ENCODE data around the gene COL9A1. TPM values are rescaled to one million over a fixed set of nuclear protein-coding genes. Genes with fewer than 3 reads are reported as not detected.

The COL9A1 gene
- total RNA-seq, 1 donor from 2014 or later, result 8.7 TPM

DNA sequence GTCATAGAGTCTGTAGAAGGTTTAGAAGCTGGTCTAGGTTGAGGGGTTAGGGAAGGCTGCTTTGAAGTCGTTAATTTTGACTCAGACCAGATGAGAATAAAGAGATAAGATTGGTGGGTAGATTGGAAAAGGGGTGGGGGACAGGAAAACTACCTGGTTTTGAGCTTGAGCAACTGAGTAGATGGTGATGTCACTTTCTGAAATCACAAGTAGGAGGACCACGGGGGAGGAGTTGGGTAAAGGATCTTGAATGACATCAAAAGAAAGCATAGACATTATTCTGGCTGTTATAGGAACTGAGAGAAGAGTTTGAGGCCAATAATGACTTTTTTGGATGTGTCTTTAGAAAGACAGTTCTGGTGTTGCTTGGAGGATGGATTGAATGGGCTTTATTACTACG is 4.1 kb upstream of the COL9A1 start:
- H3K9me3 Mint-ChIP-seq, result no peaks in the 10 kb centered on the region
- no peak for DNase-seq (ENCODE audit: low spot score in 2 of 2, unreplicated experiment in 2 of 2)
- no peak overlapping the region for H3K27ac Mint-ChIP-seq
- no peaks in the 10 kb centered on the region for H3K36me3 Mint-ChIP-seq
- H3K4me3 Mint-ChIP-seq, result no peak overlapping the region
- H3K4me1 Mint-ChIP-seq, result peaks cover 3% of the 10 kb centered on the region
- TF ChIP-seq, protein P1, sequence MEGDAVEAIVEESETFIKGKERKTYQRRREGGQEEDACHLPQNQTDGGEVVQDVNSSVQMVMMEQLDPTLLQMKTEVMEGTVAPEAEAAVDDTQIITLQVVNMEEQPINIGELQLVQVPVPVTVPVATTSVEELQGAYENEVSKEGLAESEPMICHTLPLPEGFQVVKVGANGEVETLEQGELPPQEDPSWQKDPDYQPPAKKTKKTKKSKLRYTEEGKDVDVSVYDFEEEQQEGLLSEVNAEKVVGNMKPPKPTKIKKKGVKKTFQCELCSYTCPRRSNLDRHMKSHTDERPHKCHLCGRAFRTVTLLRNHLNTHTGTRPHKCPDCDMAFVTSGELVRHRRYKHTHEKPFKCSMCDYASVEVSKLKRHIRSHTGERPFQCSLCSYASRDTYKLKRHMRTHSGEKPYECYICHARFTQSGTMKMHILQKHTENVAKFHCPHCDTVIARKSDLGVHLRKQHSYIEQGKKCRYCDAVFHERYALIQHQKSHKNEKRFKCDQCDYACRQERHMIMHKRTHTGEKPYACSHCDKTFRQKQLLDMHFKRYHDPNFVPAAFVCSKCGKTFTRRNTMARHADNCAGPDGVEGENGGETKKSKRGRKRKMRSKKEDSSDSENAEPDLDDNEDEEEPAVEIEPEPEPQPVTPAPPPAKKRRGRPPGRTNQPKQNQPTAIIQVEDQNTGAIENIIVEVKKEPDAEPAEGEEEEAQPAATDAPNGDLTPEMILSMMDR (IDR thresholded peaks at IDR 0.05; ENCODE audit: unreplicated experiment), result no peak
- peaks cover 51% of the 10 kb centered on the region for H3K27me3 Mint-ChIP-seq (ENCODE audit: low read depth)

DNA sequence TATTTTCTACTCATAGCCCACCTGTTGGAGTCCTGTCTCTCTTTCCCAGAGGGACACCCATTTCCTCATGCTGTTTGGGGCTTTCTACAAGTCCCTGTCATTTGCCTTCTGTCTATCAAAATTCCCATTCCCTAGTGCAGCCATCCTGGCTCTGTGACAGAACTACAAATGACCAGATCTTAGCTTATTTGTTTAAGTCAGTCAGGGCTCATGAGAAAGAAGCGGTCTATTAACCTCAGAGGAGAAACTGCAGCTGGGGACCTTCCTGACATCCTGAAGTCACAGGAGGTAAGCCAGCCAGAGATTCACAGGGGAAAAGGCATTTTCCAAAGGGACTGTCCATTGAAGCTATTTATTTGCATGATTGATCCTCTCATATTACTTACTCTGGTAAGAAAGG is 1.7 kb upstream of the COL9A1 start:
- Mint-ChIP-seq H3K9me3 (no peaks in the 10 kb centered on the region), H3K4me1 (no peaks in the 10 kb centered on the region), H3K27ac (no peak overlapping the region), H3K36me3 (no peaks in the 10 kb centered on the region), H3K4me3 (no peak overlapping the region), H3K27me3 (ENCODE audit: low read depth) (peaks cover 65% of the 10 kb centered on the region)
- TF ChIP-seq, protein P1 (IDR thresholded peaks at IDR 0.05; ENCODE audit: unreplicated experiment), result no peak
- no peak for DNase-seq (ENCODE audit: low spot score in 2 of 2, unreplicated experiment in 2 of 2)

DNA sequence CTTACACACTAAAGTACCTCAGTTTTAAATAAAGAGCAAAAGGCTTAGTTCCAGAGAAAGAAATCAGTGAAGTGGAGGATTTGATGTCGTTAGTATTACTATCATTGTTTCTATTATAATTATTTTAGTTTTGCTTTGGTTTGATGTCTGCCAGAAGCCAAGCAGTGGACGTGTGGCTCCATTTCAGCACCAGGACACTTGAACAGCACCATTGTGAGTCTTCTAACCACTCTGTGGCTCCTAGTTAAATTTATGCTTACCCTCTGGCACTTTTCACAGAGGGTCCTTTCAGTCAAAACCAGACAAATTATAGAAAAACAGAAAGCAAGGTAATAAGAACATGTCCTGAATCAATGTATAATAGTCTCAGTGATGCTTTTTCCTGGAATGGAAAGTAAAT is 3.4 kb downstream of the COL9A1 start:
- peaks cover 64% of the 10 kb centered on the region for H3K27me3 Mint-ChIP-seq (ENCODE audit: low read depth)
- TF ChIP-seq, protein P1 (IDR thresholded peaks at IDR 0.05; ENCODE audit: unreplicated experiment), result no peak
- no peaks in the 10 kb centered on the region for H3K4me1 Mint-ChIP-seq
- no peak overlapping the region for H3K4me3 Mint-ChIP-seq
- no peak overlapping the region for H3K27ac Mint-ChIP-seq
- no peak for DNase-seq (ENCODE audit: low spot score in 2 of 2, unreplicated experiment in 2 of 2)
- no peaks in the 10 kb centered on the region for H3K9me3 Mint-ChIP-seq
- H3K36me3 Mint-ChIP-seq, result no peaks in the 10 kb centered on the region

DNA sequence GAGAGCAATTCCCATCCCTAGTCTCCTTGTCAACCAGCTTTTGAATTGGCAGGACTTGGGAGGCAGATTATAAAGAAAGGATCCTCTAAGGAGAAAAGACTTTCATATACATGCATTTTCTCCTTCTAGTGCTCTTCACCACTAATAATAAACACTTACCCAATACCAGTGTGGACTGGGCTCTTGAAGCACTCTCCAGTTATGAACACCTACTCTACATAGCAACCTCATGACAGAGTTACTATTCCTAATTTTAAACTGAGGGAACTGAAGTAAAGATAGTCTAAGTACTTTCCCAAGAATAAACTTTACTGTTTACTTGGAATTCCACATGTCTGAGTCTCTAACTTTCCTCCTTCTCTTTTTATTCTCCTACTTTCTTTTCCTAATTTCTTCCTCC is 4.8 kb downstream of the COL9A1 start:
- peaks cover 61% of the 10 kb centered on the region for H3K27me3 Mint-ChIP-seq (ENCODE audit: low read depth)
- TF ChIP-seq, protein P1 (IDR thresholded peaks at IDR 0.05; ENCODE audit: unreplicated experiment), result no peak
- no peak overlapping the region for H3K4me3 Mint-ChIP-seq
- no peak overlapping the region for H3K27ac Mint-ChIP-seq
- H3K9me3 Mint-ChIP-seq, result no peaks in the 10 kb centered on the region
- H3K4me1 Mint-ChIP-seq, result no peaks in the 10 kb centered on the region
- DNase-seq (ENCODE audit: low spot score in 2 of 2, unreplicated experiment in 2 of 2), result no peak
- no peaks in the 10 kb centered on the region for H3K36me3 Mint-ChIP-seq

DNA sequence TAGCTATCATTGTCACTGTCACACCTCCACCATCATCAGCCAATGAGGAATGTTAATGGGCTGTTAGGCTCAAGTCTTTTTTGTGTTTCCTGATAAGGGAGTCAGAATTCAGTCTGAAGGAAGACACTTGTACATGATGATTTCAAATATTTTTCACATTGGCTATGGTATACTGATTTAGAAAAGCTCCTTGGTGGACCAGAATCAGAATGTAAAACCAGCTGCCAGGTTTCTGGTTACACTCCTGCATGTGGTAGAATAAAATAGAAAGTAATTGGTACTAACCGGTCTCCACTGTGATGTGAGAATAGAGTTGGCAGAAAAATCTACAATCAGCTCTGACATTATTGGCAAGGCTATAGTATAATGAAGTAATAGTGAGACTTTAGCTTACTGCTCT is 10.7 kb downstream of the COL9A1 start:
- DNase-seq (ENCODE audit: low spot score in 2 of 2, unreplicated experiment in 2 of 2), result no peak
- Mint-ChIP-seq H3K9me3 (no peaks in the 10 kb centered on the region), H3K36me3 (no peaks in the 10 kb centered on the region), H3K4me3 (no peak overlapping the region), H3K27ac (no peak overlapping the region), H3K27me3 (ENCODE audit: low read depth) (peaks cover 44% of the 10 kb centered on the region), H3K4me1 (peaks cover 7% of the 10 kb centered on the region)
- TF ChIP-seq, protein P1 (IDR thresholded peaks at IDR 0.05; ENCODE audit: unreplicated experiment), result no peak

DNA sequence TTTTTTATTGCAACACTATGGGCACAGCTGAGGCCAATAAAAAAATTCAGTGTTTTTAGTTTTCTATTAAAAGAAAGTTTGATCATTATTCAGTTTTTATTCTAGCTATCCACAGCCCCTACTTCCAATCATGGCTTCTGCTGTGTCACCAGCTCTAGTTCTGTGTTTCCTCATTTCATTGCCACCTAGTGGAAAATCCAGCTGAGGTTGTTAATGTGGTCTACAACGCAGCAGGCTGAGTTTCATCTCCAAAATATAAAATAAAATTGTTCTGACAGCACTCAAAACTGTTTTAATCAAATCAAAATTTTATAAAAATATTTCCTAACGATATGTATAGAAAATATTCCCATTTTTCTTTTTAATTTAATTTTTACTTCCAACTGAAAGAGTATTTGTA is 13.6 kb downstream of the COL9A1 start:
- H3K27me3 Mint-ChIP-seq (ENCODE audit: low read depth), result peaks cover 28% of the 10 kb centered on the region
- no peaks in the 10 kb centered on the region for H3K36me3 Mint-ChIP-seq
- no peaks in the 10 kb centered on the region for H3K9me3 Mint-ChIP-seq
- no peak overlapping the region for H3K4me3 Mint-ChIP-seq
- TF ChIP-seq, protein P1 (IDR thresholded peaks at IDR 0.05; ENCODE audit: unreplicated experiment), result no peak
- H3K4me1 Mint-ChIP-seq, result peaks cover 7% of the 10 kb centered on the region
- no peak for DNase-seq (ENCODE audit: low spot score in 2 of 2, unreplicated experiment in 2 of 2)
- no peak overlapping the region for H3K27ac Mint-ChIP-seq

Data from mesothelial cell of epicardium (in vitro differentiated cells).